VCaP (cell line): ENCODE data around the gene MYF5.

Experiments used
- H3K27ac ChIP-seq: fragments of 450-650 bp; 2 replicates; pipeline ENCODE4 v1.5.1; 2017
- CTCF ChIP-seq: fragments of 450-650 bp; conservative IDR thresholded peaks from 2 replicates; pipeline ENCODE4 v1.5.1; 2017; ENCODE audit warnings: mild to moderate bottlenecking, moderate library complexity

Gene MYF5

GRCh38 chr12:80698847-80699542 lies 17.7 kb upstream of the MYF5 start:
- TF ChIP-seq CTCF = no peak
- H3K27ac ChIP-seq = no peak overlapping the region

- no peak for TF ChIP-seq CTCF
- no peak overlapping the region for H3K27ac ChIP-seq
Measured at GRCh38 chr12:80700327-80700726, 16.4 kb upstream of the MYF5 start.

- no peak for TF ChIP-seq CTCF
- no peak overlapping the region for H3K27ac ChIP-seq
Measured at GRCh38 chr12:80701388-80701787, 15.3 kb upstream of the MYF5 start.

GRCh38 chr12:80702889-80703805 lies 13.6 kb upstream of the MYF5 start:
- no peak overlapping the region for H3K27ac ChIP-seq
- TF ChIP-seq CTCF = no peak

- no peak for TF ChIP-seq CTCF
- no peak overlapping the region for H3K27ac ChIP-seq
Measured at GRCh38 chr12:80704420-80704819, 12.3 kb upstream of the MYF5 start.

- H3K27ac ChIP-seq = no peak within 1 kb of the TSS
- no peak for TF ChIP-seq CTCF
Measured at GRCh38 chr12:80707126-80707829, 9.4 kb upstream of the MYF5 start, which contains the start of gene MYF6. TSS of gene MYF6 (plus strand) at chr12:80707634. CDS start at chr12:80707720, 86 bp downstream.

- H3K27ac ChIP-seq = no peak overlapping the region
- no peak for TF ChIP-seq CTCF
Measured at GRCh38 chr12:80707830-80708258, 8.9 kb upstream of the MYF5 start.
